ENCODE results near the gene PRKN.

DNA sequence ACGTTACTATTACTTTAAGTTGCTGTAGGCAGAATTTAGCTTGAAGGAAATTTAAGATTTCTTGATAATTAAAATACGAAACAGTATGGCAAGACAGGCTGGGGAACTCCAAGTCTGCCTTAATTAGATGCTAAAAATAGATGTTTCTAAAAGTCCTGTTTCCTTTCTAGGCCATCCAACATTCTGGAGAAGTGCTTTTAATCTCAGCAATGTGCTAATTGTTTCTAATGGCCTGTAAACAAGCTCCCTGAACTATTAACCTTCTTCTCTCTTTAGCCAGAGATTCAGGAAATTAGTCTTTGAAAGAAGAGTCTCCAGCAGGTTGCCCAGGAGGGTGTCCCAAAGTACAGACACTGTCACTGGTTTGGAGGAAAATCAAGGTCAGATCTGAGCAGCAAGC, 776.4 kb downstream of the PRKN start:
- TF ChIP-seq BACH2 (CRISPR knock-in tag; IDR thresholded peaks at IDR 0.05; ENCODE audit: borderline replicate concordance) (no peak), RARB (CRISPR knock-in tag; IDR thresholded peaks at IDR 0.05) (no peak), ZFP3 (CRISPR knock-in tag; IDR thresholded peaks at IDR 0.05) (no peak), CSDC2 (CRISPR knock-in tag; IDR thresholded peaks at IDR 0.05) (no peak), GLIS3 (CRISPR knock-in tag; IDR thresholded peaks at IDR 0.05) (no peak), PPARA (CRISPR knock-in tag; IDR thresholded peaks at IDR 0.05; ENCODE audit: borderline replicate concordance) (no peak), ARNTL (CRISPR knock-in tag; IDR thresholded peaks at IDR 0.05; ENCODE audit: borderline replicate concordance, low read depth) (no peak), TOX (CRISPR knock-in tag; IDR thresholded peaks at IDR 0.05; ENCODE audit: borderline replicate concordance) (no peak), ISL1 (CRISPR knock-in tag; IDR thresholded peaks at IDR 0.05) (no peak)
- TF ChIP-seq, protein P1, sequence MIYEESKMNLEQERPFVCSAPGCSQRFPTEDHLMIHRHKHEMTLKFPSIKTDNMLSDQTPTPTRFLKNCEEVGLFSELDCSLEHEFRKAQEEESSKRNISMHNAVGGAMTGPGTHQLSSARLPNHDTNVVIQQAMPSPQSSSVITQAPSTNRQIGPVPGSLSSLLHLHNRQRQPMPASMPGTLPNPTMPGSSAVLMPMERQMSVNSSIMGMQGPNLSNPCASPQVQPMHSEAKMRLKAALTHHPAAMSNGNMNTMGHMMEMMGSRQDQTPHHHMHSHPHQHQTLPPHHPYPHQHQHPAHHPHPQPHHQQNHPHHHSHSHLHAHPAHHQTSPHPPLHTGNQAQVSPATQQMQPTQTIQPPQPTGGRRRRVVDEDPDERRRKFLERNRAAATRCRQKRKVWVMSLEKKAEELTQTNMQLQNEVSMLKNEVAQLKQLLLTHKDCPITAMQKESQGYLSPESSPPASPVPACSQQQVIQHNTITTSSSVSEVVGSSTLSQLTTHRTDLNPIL (CRISPR knock-in tag; IDR thresholded peaks at IDR 0.05; ENCODE audit: low read depth): no peak
- TF ChIP-seq, protein P2, sequence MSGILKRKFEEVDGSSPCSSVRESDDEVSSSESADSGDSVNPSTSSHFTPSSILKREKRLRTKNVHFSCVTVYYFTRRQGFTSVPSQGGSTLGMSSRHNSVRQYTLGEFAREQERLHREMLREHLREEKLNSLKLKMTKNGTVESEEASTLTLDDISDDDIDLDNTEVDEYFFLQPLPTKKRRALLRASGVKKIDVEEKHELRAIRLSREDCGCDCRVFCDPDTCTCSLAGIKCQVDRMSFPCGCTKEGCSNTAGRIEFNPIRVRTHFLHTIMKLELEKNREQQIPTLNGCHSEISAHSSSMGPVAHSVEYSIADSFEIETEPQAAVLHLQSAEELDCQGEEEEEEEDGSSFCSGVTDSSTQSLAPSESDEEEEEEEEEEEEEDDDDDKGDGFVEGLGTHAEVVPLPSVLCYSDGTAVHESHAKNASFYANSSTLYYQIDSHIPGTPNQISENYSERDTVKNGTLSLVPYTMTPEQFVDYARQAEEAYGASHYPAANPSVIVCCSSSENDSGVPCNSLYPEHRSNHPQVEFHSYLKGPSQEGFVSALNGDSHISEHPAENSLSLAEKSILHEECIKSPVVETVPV (CRISPR knock-in tag; IDR thresholded peaks at IDR 0.05): no peak
- TF ChIP-seq, protein P3, sequence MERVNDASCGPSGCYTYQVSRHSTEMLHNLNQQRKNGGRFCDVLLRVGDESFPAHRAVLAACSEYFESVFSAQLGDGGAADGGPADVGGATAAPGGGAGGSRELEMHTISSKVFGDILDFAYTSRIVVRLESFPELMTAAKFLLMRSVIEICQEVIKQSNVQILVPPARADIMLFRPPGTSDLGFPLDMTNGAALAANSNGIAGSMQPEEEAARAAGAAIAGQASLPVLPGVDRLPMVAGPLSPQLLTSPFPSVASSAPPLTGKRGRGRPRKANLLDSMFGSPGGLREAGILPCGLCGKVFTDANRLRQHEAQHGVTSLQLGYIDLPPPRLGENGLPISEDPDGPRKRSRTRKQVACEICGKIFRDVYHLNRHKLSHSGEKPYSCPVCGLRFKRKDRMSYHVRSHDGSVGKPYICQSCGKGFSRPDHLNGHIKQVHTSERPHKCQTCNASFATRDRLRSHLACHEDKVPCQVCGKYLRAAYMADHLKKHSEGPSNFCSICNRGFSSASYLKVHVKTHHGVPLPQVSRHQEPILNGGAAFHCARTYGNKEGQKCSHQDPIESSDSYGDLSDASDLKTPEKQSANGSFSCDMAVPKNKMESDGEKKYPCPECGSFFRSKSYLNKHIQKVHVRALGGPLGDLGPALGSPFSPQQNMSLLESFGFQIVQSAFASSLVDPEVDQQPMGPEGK (CRISPR knock-in tag; IDR thresholded peaks at IDR 0.05; ENCODE audit: borderline replicate concordance): no peak
- TF ChIP-seq, protein P4, sequence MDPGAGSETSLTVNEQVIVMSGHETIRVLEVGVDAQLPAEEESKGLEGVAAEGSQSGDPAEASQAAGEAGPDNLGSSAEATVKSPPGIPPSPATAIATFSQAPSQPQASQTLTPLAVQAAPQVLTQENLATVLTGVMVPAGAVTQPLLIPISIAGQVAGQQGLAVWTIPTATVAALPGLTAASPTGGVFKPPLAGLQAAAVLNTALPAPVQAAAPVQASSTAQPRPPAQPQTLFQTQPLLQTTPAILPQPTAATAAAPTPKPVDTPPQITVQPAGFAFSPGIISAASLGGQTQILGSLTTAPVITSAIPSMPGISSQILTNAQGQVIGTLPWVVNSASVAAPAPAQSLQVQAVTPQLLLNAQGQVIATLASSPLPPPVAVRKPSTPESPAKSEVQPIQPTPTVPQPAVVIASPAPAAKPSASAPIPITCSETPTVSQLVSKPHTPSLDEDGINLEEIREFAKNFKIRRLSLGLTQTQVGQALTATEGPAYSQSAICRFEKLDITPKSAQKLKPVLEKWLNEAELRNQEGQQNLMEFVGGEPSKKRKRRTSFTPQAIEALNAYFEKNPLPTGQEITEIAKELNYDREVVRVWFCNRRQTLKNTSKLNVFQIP (CRISPR knock-in tag; IDR thresholded peaks at IDR 0.05; ENCODE audit: borderline replicate concordance, low read depth): no peak
- TF ChIP-seq, protein P5, sequence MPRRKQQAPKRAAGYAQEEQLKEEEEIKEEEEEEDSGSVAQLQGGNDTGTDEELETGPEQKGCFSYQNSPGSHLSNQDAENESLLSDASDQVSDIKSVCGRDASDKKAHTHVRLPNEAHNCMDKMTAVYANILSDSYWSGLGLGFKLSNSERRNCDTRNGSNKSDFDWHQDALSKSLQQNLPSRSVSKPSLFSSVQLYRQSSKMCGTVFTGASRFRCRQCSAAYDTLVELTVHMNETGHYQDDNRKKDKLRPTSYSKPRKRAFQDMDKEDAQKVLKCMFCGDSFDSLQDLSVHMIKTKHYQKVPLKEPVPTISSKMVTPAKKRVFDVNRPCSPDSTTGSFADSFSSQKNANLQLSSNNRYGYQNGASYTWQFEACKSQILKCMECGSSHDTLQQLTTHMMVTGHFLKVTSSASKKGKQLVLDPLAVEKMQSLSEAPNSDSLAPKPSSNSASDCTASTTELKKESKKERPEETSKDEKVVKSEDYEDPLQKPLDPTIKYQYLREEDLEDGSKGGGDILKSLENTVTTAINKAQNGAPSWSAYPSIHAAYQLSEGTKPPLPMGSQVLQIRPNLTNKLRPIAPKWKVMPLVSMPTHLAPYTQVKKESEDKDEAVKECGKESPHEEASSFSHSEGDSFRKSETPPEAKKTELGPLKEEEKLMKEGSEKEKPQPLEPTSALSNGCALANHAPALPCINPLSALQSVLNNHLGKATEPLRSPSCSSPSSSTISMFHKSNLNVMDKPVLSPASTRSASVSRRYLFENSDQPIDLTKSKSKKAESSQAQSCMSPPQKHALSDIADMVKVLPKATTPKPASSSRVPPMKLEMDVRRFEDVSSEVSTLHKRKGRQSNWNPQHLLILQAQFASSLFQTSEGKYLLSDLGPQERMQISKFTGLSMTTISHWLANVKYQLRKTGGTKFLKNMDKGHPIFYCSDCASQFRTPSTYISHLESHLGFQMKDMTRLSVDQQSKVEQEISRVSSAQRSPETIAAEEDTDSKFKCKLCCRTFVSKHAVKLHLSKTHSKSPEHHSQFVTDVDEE (CRISPR knock-in tag; IDR thresholded peaks at IDR 0.05): no peak

Measured in SK-N-SH treated with all-trans-retinoic acid at 6 μM for 48 hours (cell line).